GM12801 (cell line): ENCODE measurements around the gene TTC33.

Source experiments
- TF ChIP-seq, protein P1 (sequence below): IDR thresholded peaks from one replicate; pipeline ENCODE4 v1.5.1; 2011; ENCODE audit warnings: control low read depth; ENCODE audit not compliant: insufficient read length; ENCODE audit errors: extremely low read depth

TTC33 gene

DNA sequence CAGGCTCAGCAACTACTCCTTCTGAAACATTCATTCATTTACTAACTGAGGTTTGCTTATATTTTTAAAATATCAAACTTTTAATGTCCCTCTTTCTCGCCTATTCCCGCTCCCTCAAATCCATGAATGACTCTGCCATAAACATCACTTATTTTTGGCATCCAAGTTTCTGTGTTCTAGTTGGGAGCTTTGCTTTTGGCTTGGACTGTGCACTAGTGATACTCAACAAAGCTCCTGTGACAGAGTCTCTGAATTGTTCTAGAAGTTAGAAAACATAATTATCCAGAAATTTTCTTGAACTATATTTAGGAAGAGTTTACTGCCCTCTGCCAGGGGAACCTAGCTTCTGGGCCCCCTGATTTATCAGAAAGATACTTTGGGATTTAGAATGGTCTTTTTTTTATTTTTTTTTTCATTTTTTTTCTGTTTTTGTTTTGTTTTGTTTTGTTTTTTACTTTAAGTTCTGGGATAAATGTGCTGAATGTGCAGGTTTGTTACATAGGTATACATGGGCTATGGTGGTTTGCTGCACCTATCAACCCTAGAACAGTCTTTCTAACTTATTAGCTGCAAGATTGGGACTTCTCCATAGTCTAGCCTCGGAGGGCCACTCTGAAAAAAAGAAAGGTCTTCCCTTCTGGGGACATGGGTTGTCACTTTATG, 140.7 kb downstream of the TTC33 start:
- TF ChIP-seq, protein P1, sequence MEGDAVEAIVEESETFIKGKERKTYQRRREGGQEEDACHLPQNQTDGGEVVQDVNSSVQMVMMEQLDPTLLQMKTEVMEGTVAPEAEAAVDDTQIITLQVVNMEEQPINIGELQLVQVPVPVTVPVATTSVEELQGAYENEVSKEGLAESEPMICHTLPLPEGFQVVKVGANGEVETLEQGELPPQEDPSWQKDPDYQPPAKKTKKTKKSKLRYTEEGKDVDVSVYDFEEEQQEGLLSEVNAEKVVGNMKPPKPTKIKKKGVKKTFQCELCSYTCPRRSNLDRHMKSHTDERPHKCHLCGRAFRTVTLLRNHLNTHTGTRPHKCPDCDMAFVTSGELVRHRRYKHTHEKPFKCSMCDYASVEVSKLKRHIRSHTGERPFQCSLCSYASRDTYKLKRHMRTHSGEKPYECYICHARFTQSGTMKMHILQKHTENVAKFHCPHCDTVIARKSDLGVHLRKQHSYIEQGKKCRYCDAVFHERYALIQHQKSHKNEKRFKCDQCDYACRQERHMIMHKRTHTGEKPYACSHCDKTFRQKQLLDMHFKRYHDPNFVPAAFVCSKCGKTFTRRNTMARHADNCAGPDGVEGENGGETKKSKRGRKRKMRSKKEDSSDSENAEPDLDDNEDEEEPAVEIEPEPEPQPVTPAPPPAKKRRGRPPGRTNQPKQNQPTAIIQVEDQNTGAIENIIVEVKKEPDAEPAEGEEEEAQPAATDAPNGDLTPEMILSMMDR: no peak

GRCh38 chr5:40614466-40614865, 141.3 kb downstream of the TTC33 start:
- TF ChIP-seq, protein P1: no peak

DNA sequence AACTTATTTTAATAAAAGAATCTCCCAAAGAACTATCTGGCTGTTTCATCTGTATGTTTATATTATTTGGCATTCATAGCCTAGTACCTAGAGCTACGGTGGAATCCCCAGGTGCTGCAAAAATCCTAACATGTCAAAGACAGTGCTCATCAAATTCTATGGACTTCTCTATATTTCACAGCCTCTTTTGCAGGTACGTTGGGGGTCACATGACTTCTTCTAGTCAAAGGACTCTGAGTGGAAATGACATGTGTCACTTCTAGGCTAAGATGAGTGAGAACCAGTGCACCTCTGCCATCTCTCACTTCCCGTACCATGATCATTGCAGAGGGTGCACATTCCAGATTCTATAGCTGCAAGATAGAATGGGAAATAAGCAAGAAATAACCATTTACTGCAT, 148.6 kb downstream of the TTC33 start:
- TF ChIP-seq, protein P1: no peak

DNA sequence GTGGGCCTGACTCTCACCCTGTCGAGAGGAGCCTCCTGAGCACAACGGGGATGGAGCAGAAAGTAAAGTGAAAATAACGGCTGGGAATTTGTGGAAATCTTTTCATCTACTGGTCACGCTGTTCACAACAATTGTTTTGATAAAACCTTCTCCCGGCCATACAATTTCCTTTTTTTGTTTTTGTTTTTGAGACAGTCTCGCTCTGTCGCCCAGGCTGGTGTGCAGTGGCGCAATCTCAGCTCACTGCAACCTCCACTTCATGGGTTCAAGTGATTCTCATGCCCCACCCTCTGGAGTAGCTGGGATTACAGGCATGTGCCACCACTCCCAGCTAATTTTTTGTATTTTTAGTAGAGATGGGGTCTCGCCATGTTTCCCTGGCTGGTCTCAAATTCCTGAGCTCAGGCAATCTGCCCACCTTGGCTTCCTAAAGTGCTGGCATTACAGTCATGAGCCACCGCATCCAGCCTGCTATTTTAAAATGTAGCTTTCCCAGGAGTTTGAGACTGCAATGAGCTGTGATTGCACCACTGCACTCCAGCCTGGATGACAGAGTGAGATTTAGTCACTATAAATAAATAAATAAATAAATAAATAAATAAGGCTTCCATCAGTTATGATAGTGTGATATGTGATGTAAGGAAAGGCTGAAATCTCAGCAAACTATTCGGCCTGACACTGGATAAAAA, 149.5 kb downstream of the TTC33 start:
- TF ChIP-seq, protein P1: no peak

GRCh38 chr5:40605295-40605958, 150.3 kb downstream of the TTC33 start:
- TF ChIP-seq, protein P1: no peak

DNA sequence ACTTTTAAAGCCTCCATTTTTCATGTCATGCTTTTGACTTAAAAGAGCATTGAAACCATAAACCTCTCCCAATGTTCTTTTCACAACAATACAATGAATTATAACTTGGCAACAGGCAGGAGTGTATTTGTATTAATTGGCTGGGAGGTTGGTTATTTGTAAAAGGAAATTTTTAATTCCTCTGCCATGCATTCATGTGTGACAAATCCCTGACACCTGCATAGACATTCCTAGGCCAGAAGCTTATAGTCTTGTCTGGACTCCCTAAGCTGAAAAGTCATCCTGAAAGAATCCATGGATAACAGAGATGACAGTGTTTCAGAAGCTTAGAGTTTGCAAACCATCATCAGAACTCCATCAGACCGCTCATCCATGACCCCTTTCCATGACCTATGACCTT, 152.4 kb downstream of the TTC33 start:
- TF ChIP-seq, protein P1: no peak

DNA sequence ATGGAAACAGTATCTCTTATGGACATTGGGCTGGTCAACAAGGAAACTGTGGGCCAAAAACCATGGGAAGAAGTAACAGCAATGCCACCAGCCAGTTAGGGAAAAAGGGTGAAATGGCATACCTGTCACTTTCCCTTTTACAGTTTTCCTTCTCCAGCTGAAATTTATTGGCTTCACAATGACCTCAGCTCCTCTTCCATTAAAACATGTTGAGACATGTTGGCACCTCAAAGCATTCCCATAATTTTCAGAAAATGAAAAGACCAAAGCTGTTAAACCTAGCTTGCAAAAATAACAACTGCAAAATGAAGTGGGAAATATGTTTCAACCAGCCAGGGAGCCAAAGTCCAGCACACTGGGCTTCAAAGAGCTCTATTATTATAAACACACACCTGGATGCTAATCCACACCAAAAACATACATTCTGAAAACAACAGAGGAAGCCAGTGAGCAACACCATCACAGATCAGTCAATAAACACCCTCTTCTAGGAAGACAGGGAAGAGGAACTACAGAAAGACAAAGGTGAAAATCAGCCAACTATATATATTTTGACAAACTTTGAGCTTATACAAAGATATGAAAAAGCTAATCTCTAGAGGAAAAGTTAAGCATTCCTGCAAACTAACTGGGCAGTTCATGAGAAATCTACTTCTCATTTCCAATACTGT, 154.4 kb downstream of the TTC33 start:
- TF ChIP-seq, protein P1: no peak
